GM12878 (cell line): ENCODE data around the gene CYSLTR2. TPM values are rescaled to one million over a fixed set of nuclear protein-coding genes. Genes with fewer than 3 reads are reported as not detected.

ENCODE experiments used
- ATAC-seq: fragments of 200-7000 bp; cut with Tn5 transposase; 3 replicates; pipeline ENCODE4 v1.9.1; 2020; ENCODE audit warnings: mild to moderate bottlenecking, moderate library complexity
- BruUV-seq: library from RNA; stranded (reverse); fragments of 400-500 nt; replicated peaks from 2 replicates; lab custom pipeline; 2021; lab: Mats Ljungman, UMichigan
- CTCF ChIA-PET: fragments of 300-600 bp; sonication (Branson Sonifier 250); formaldehyde crosslinking; extraction: SDS; loops from one replicate; lab custom pipeline; 2021; ENCODE audit warnings: inconsistent platforms; lab: Yijun Ruan, JAX
- POLR2A ChIA-PET: fragments of 350-600 bp; formaldehyde crosslinking; extraction: SDS; loops from one replicate; lab custom pipeline; 2021; ENCODE audit warnings: inconsistent platforms; lab: Charles Lee
- RAD21 ChIA-PET: fragments of 300-600 bp; sonication (Branson Sonifier 250); formaldehyde crosslinking; loops from one replicate; lab custom pipeline; 2023; ENCODE audit warnings: antibody characterized with exemption; ENCODE audit not compliant: unreplicated experiment; lab: Charles Lee
- SMC1A ChIA-PET: fragments of 300-600 bp; sonication (Branson Sonifier 250); formaldehyde crosslinking; loops from one replicate; lab custom pipeline; 2023; ENCODE audit not compliant: unreplicated experiment, uncharacterized antibody; lab: Charles Lee
- DNase-seq: peaks from one replicate; pipeline ENCODE4 v3.0.0-alpha.2; 2011; ENCODE audit warnings: low read depth, low spot score
- FAIRE-seq: peaks from 3 replicates; lab custom pipeline; 2011; peaks lifted over from hg19 to GRCh38; lab: Jason Lieb, UNC
- H2AFZ ChIP-seq: 2 replicates; pipeline ENCODE4 v1.6.0; 2011; ENCODE audit warnings: low read depth, low read length, control low read depth; ENCODE audit not compliant: control insufficient read depth
- H3K27ac ChIP-seq: 2 replicates; pipeline ENCODE4 v1.5.1; 2011; ENCODE audit warnings: control low read depth; ENCODE audit not compliant: control insufficient read depth, insufficient read depth
- H3K27me3 ChIP-seq, 2 experiments: replicated peaks in 1 of 2; 2 replicates each; pipeline versions ENCODE4 v1.6.0 to v1.6.1; 2011; ENCODE audit warnings: low read length in 1 of 2; ENCODE audit not compliant: control insufficient read depth in 2 of 2, insufficient read depth in 2 of 2
- H3K36me3 ChIP-seq, 2 experiments: 2 replicates each; pipeline ENCODE4 v1.5.1; 2011; ENCODE audit warnings: low read length in 1 of 2; ENCODE audit not compliant: control insufficient read depth in 2 of 2, insufficient read depth in 2 of 2
- H3K4me1 ChIP-seq: 2 replicates; pipeline ENCODE4 v1.6.1; 2011; ENCODE audit warnings: mild to moderate bottlenecking, low read length, moderate library complexity, mixed read lengths; ENCODE audit not compliant: control insufficient read depth, insufficient read depth
- H3K4me2 ChIP-seq: 2 replicates; pipeline ENCODE4 v1.6.0; 2011; ENCODE audit warnings: control low read depth; ENCODE audit not compliant: control insufficient read depth, insufficient read depth
- H3K4me3 ChIP-seq: fragments of 200-600 bp; sonication (generic); 2 replicates; pipeline ENCODE4 v1.5.1; 2016
- H3K79me2 ChIP-seq: 2 replicates; pipeline ENCODE4 v1.6.0; 2011; ENCODE audit warnings: low read length; ENCODE audit not compliant: control insufficient read depth, insufficient read depth
- H3K9ac ChIP-seq: 2 replicates; pipeline ENCODE4 v1.8.0; 2011; ENCODE audit warnings: low read length, control low read depth, mixed read lengths; ENCODE audit not compliant: control insufficient read depth, insufficient read depth
- H3K9me3 ChIP-seq: replicated peaks from 3 replicates; pipeline ENCODE4 v1.5.1; 2011; ENCODE audit warnings: mild to moderate bottlenecking, low read length; ENCODE audit not compliant: control insufficient read depth, insufficient read depth
- H4K20me1 ChIP-seq: 2 replicates; pipeline ENCODE4 v1.6.0; 2011; ENCODE audit not compliant: control insufficient read depth, insufficient read depth
- CBX5 ChIP-seq: sonication (generic); IDR thresholded peaks from 2 replicates; pipeline ENCODE4 v1.6.1; 2016; ENCODE audit warnings: low read depth, moderate library complexity, mild to moderate bottlenecking, inconsistent platforms
- EED ChIP-seq: sonication (generic); IDR thresholded peaks from 2 replicates; pipeline ENCODE4 v1.6.1; 2016; ENCODE audit warnings: antibody characterized with exemption, low read depth
- LARP7 ChIP-seq: fragments of 450-650 bp; IDR thresholded peaks from 2 replicates; pipeline ENCODE4 v1.6.1; 2017; ENCODE audit warnings: mild to moderate bottlenecking
- NFYB ChIP-seq: IDR thresholded peaks from 2 replicates; pipeline ENCODE4 v1.6.1; 2011; ENCODE audit warnings: low read depth, mild to moderate bottlenecking, low read length, improper control_type of control experiment, moderate library complexity; ENCODE audit not compliant: insufficient read depth
- SIX5 ChIP-seq: IDR thresholded peaks from 2 replicates; pipeline ENCODE4 v1.6.1; 2011; ENCODE audit warnings: mild to moderate bottlenecking, low read depth, low read length, moderate library complexity; ENCODE audit not compliant: severe bottlenecking
- SKIL ChIP-seq: fragments of 450-650 bp; IDR thresholded peaks from 2 replicates; pipeline ENCODE4 v1.6.1; 2017; ENCODE audit warnings: mild to moderate bottlenecking, low read depth, inconsistent platforms; ENCODE audit not compliant: poor library complexity, severe bottlenecking
- SREBF2 ChIP-seq: IDR thresholded peaks from 2 replicates; pipeline ENCODE4 v1.6.1; 2012; ENCODE audit warnings: mild to moderate bottlenecking, low read length
- SUZ12 ChIP-seq: fragments of 200-600 bp; sonication (generic); IDR thresholded peaks from one replicate; pipeline ENCODE4 v1.6.1; 2018; ENCODE audit warnings: antibody characterized with exemption, mild to moderate bottlenecking; ENCODE audit not compliant: unreplicated experiment
- WGBS: methylation state at CpG from one replicate; pipeline ENCODE4 v1.1.6; 2016; ENCODE audit warnings: low lambda C conversion rate; ENCODE audit not compliant: insufficient replicate concordance, insufficient coverage; ENCODE audit errors: missing lambda C conversion rate; 5-methylcytosine and 5-hydroxymethylcytosine counted together
- in situ Hi-C: fragments of 300-500 bp; cut with MboI; formaldehyde crosslinking; loops from 9 replicates; pipeline ENCODE4 v1.14.3; 2018; ENCODE audit warnings: mixed read lengths
- intact Hi-C: fragments of 100-400 bp; cut with micrococcal nuclease; formaldehyde crosslinking; loops from one replicate; pipeline ENCODE4 v1.14.2; 2022; ENCODE audit not compliant: unreplicated experiment
- polyA plus RNA-seq, 11 experiments: library from polyadenylated mRNA; depleted of rRNA in 4 of 11; unstranded in 6 of 11; stranded (reverse) in 5 of 11; fragments of >200 nt; fragmentation: Nextera tagmentation in 4 of 11; fragmentation: Illumina TruSeq in 1 of 11; extraction: Ambion mirVana in 4 of 11; extraction: Trizol in 1 of 11; gene quantifications; 1 replicate in 1 of 11; 2 replicates in 10 of 11; pipeline versions ENCODE4 v1.2.1 to v1.2.3, GENCODE V29; 2011 to 2016; ENCODE audit warnings: inconsistent platforms in 2 of 11, missing spikeins in 2 of 11, low read depth in 1 of 11
- total RNA-seq, 4 experiments: library from RNA; depleted of rRNA in 3 of 4; stranded (reverse); fragments of >200 nt in 3 of 4; fragmentation: Illumina TruSeq in 1 of 4; extraction: Trizol in 1 of 4; gene quantifications; 2 replicates each; pipeline versions ENCODE4 v1.2.1 to v1.2.3, GENCODE V29; 2013 to 2021

CYSLTR2 gene
- total and polyA plus RNA-seq, 10 of the 15 experiments (the other 5 are each of a cell fraction or from before 2014, with no cell fraction given): 0.02 to 0.08 (median 0.03) TPM; not detected in 5

- TF ChIP-seq SIX5: no peak
- no peak for TF ChIP-seq SUZ12
- TF ChIP-seq NFYB: no peak
- TF ChIP-seq EED: no peak
- no peak for TF ChIP-seq SREBF2
- no peak for TF ChIP-seq CBX5
- TF ChIP-seq LARP7: no peak
- TF ChIP-seq SKIL: no peak
- FAIRE-seq: no peak
- Histone ChIP-seq H3K9me3 (peaks cover 1% of the 10 kb centered on the region; the same call in 2 of the 3 replicates), H3K4me3 (no peak overlapping the region), H2AFZ (no peak overlapping the region), H3K4me2 (no peak overlapping the region), H3K27me3 (no peaks in the 10 kb centered on the region), H4K20me1 (no peaks in the 10 kb centered on the region), H3K27ac (no peak overlapping the region), H3K9ac (no peak overlapping the region), H3K79me2 (no peaks in the 10 kb centered on the region), H3K4me1 (no peaks in the 10 kb centered on the region), H3K36me3 (no peaks in the 10 kb centered on the region)
- in situ Hi-C loops (no loop called here), intact Hi-C loops (no loop called here)
- BruUV-seq: no TSS peak
- no peak for DNase-seq
- 14% methylated on average over 3 of the region's 3 CpGs for WGBS
- ChIA-PET POLR2A (no interaction called here), CTCF (no interaction called here), SMC1A (no interaction called here), RAD21 (no interaction called here)
- no peak for ATAC-seq
Observed at GRCh38 chr13:48633700-48634099, 20.0 kb upstream of the CYSLTR2 start.
